Lower leg skin (tissue), 4 donors: ENCODE data around the gene AUTS2. TPM values are rescaled to one million over a fixed set of nuclear protein-coding genes. Genes with fewer than 3 reads are reported as not detected.

Experiments used
- DNase-seq, 2 donors: peaks; one replicate each; pipeline ENCODE4 v3.0.0-alpha.2; 2019; ENCODE audit warnings: low spot score in 2 of 2
- H3K4me3 ChIP-seq: fragments of 200-600 bp; sonication (generic); 2 replicates; pipeline ENCODE4 v1.5.1; 2017; ENCODE audit warnings: mild to moderate bottlenecking, low read depth; ENCODE audit not compliant: poor library complexity, severe bottlenecking
- CTCF ChIP-seq, 3 donors: fragments of 450-650 bp; IDR thresholded peaks; one replicate each; pipeline ENCODE4 v1.5.1; 2016; ENCODE audit warnings: antibody characterized with exemption in 3 of 3, mild to moderate bottlenecking in 3 of 3, moderate library complexity in 2 of 3
- POLR2A ChIP-seq, 2 donors: fragments of 450-650 bp; IDR thresholded peaks; one replicate each; pipeline ENCODE4 v1.6.1; 2016 to 2017; ENCODE audit warnings: antibody characterized with exemption in 2 of 2, mild to moderate bottlenecking in 1 of 2, moderate library complexity in 1 of 2
- WGBS, 2 donors: methylation state at CpG; one replicate each; pipeline ENCODE4 v1.1.5; 2018; 5-methylcytosine and 5-hydroxymethylcytosine counted together
- intact Hi-C: fragments of 100-400 bp; cut with DNase I; formaldehyde crosslinking; loops from one replicate; pipeline ENCODE4 v1.15.0; 2023; ENCODE audit warnings: low total_unique reads
- total RNA-seq, 4 donors: library from RNA; depleted of rRNA; stranded (reverse); fragments of >200 nt; gene quantifications; one replicate each; pipeline ENCODE4 v1.1.0, GENCODE V29; 2016

The AUTS2 gene
- total RNA-seq, 4 donors from 2014 or later = 30.8 to 41.9 (median 40.5) TPM

- intact Hi-C loops = no loop called here
- no peak for DNase-seq
- no peak for TF ChIP-seq CTCF (IDR thresholded peaks at IDR 0.05)
- TF ChIP-seq POLR2A (IDR thresholded peaks at IDR 0.05) = no peak
- WGBS, 2 donors = 83 to 89% methylated on average over 1 of the region's 1 CpG
- no peak overlapping the region for H3K4me3 ChIP-seq
Observed at GRCh38 chr7:69912846-69913245, 314.6 kb downstream of the AUTS2 start.

- intact Hi-C loops = no loop called here
- 90 to 94% methylated on average over 4 of the region's 4 CpGs for WGBS, 2 donors
- no peak for TF ChIP-seq CTCF (IDR thresholded peaks at IDR 0.05)
- TF ChIP-seq POLR2A (IDR thresholded peaks at IDR 0.05) = no peak
- no peak for DNase-seq
- no peak overlapping the region for H3K4me3 ChIP-seq
Observed at GRCh38 chr7:69919426-69920111, 321.3 kb downstream of the AUTS2 start.

GRCh38 chr7:69920797-69921196, 322.5 kb downstream of the AUTS2 start:
- WGBS, 2 donors = 56 to 71% methylated on average over 3 of the region's 3 CpGs
- intact Hi-C loops = no loop called here
- H3K4me3 ChIP-seq = no peak overlapping the region
- TF ChIP-seq CTCF (IDR thresholded peaks at IDR 0.05) (no peak), POLR2A (IDR thresholded peaks at IDR 0.05) (no peak)
- no peak for DNase-seq

GRCh38 chr7:69922026-69922803, 323.9 kb downstream of the AUTS2 start:
- no peak overlapping the region for H3K4me3 ChIP-seq
- TF ChIP-seq CTCF (IDR thresholded peaks at IDR 0.05) = no peak
- TF ChIP-seq POLR2A (IDR thresholded peaks at IDR 0.05) = no peak
- 92% methylated on average over 6 of the region's 6 CpGs for WGBS, 2 donors
- no peak for DNase-seq
- intact Hi-C loops = no loop called here

GRCh38 chr7:69927461-69927860, 329.2 kb downstream of the AUTS2 start:
- 98% methylated on average over 8 to 10 of the region's 10 CpGs for WGBS, 2 donors
- DNase-seq = no peak
- no peak for TF ChIP-seq POLR2A (IDR thresholded peaks at IDR 0.05)
- no peak for TF ChIP-seq CTCF (IDR thresholded peaks at IDR 0.05)
- H3K4me3 ChIP-seq = no peak overlapping the region
- intact Hi-C loops = no loop called here
